Adrenal gland (tissue), 12 donors: ENCODE results near the gene GABRB3. TPM values are rescaled to one million over a fixed set of nuclear protein-coding genes. Genes with fewer than 3 reads are reported as not detected.

Experiments
- DNase-seq, 7 donors: peaks; one replicate each; pipeline ENCODE4 v3.0.0-alpha.2; 2019 to 2020
- H3K27ac ChIP-seq, 5 donors: fragments of 200-600 bp; sonication (generic) in 4 of 5; 1 replicate in 3 of 5; 2 replicates in 2 of 5; pipeline versions ENCODE4 v1.5.1 to v1.8.0; 2016 to 2020; ENCODE audit warnings: mild to moderate bottlenecking in 1 of 5
- H3K27me3 ChIP-seq: fragments of 200-600 bp; 2 replicates; pipeline ENCODE4 v1.8.0; 2021
- H3K36me3 ChIP-seq, 2 donors: fragments of 200-600 bp; replicated peaks in 1 of 2; 1 replicate in 1 of 2; 2 replicates in 1 of 2; pipeline versions ENCODE4 v1.5.1 to v1.8.0; 2018 to 2022
- H3K4me1 ChIP-seq, 2 donors: fragments of 200-600 bp; replicated peaks in 1 of 2; 1 replicate in 1 of 2; 2 replicates in 1 of 2; pipeline versions ENCODE4 v1.5.1 to v1.8.0; 2018 to 2021
- H3K4me3 ChIP-seq, 4 donors: fragments of 200-600 bp; sonication (generic) in 3 of 4; one replicate each; pipeline ENCODE4 v1.5.1; 2016 to 2018
- H3K9me3 ChIP-seq, 3 donors: fragments of 200-600 bp; sonication (generic) in 1 of 3; replicated peaks in 1 of 3; 1 replicate in 2 of 3; 2 replicates in 1 of 3; pipeline versions ENCODE4 v1.5.1 to v1.8.0; 2016 to 2021
- CTCF ChIP-seq, 6 experiments: fragments of 450-650 bp in 4 of 6; fragments of 200-600 bp in 2 of 6; sonication (generic) in 1 of 6; IDR thresholded peaks; 1 replicate in 5 of 6; 2 replicates in 1 of 6; pipeline versions ENCODE4 v1.5.1 to v1.8.0; 2016 to 2021; ENCODE audit warnings: antibody characterized with exemption in 6 of 6, mild to moderate bottlenecking in 2 of 6, moderate library complexity in 1 of 6
- POLR2A ChIP-seq, 2 donors: fragments of 450-650 bp; IDR thresholded peaks; one replicate each; pipeline ENCODE4 v1.6.1; 2017; ENCODE audit warnings: antibody characterized with exemption in 2 of 2, mild to moderate bottlenecking in 2 of 2, moderate library complexity in 1 of 2
- WGBS, 4 donors: extraction: QIAGEN DNeasy Blood & Tissue Kit in 2 of 4; methylation state at CpG; one replicate each; pipeline versions ENCODE4 v1.1.5 to v1.1.7; 2013 to 2017; 5-methylcytosine and 5-hydroxymethylcytosine counted together
- intact Hi-C, 2 donors: fragments of 100-400 bp; cut with DNase I; formaldehyde crosslinking; loops; one replicate each; pipeline versions ENCODE4 v1.14.1 to v1.15.0; 2022 to 2023
- polyA plus RNA-seq, 3 donors: library from polyadenylated mRNA; stranded (reverse); fragments of 200-250 nt in 2 of 3; fragments of 350-450 nt in 1 of 3; fragmentation: Illumina TruSeq in 1 of 3; extraction: RNeasy Lipid Tissue Mini Kit (QIAGEN cat#74804) in 1 of 3; gene quantifications; one replicate each; pipeline ENCODE4 v1.2.3, GENCODE V29; 2013 to 2014
- total RNA-seq, 9 donors: library from RNA; depleted of rRNA in 4 of 9; stranded (reverse); fragments of >200 nt in 4 of 9; fragments of 120-200 nt in 1 of 9; fragmentation: NEBNext Ultra II Directional in 1 of 9; extraction: Animal tissue kit (Norgen Biotek cat#: 25700) in 1 of 9; gene quantifications; one replicate each; pipeline versions ENCODE4 v1.1.0 to v1.2.4, GENCODE V29; 2013 to 2023
- donor health status: healthy with polysubstance abuse.
- donor health status: Bipolar disorder and iron deficiency.
- donor health status: DM: yes; HTN: yes; CAD: no.
- donor health status: DM: no; HTN: no; CAD: no.
- donor health status: DM: no; HTN: no; CAD: no.
- donor health status: DM: yes; HTN: yes; CAD: no.

The GABRB3 gene
- total and polyA plus RNA-seq, 12 donors, result 0.95 to 13.3 (median 2.8) TPM

- no peaks in the 10 kb centered on the region for H3K27me3 ChIP-seq
- DNase-seq, result no peak
- TF ChIP-seq CTCF (IDR thresholded peaks at IDR 0.05), result no peak
- TF ChIP-seq POLR2A (IDR thresholded peaks at IDR 0.05), result no peak
- no peaks in the 10 kb centered on the region for H3K4me1 ChIP-seq
- 67 to 75% (median 69%) methylated on average over 5 of the region's 5 CpGs for WGBS, 4 donors
- intact Hi-C loops, result no loop called here
- H3K36me3 ChIP-seq, result no peaks in the 10 kb centered on the region
- H3K27ac ChIP-seq, result no peak overlapping the region
- H3K9me3 ChIP-seq, result no peaks in the 10 kb centered on the region
- no peak overlapping the region for H3K4me3 ChIP-seq
Observed at GRCh38 chr15:26572602-26573350, 200.1 kb downstream of the GABRB3 start.

- Histone ChIP-seq H3K4me1 (no peaks in the 10 kb centered on the region), H3K27ac (no peak overlapping the region), H3K27me3 (no peaks in the 10 kb centered on the region), H3K4me3 (no peak overlapping the region), H3K9me3 (no peaks in the 10 kb centered on the region), H3K36me3 (no peaks in the 10 kb centered on the region)
- 51 to 74% (median 62%) methylated on average over 5 of the region's 5 CpGs for WGBS, 4 donors
- DNase-seq, result no peak
- intact Hi-C loops, result no loop called here
- no peak for TF ChIP-seq CTCF (IDR thresholded peaks at IDR 0.05)
- TF ChIP-seq POLR2A (IDR thresholded peaks at IDR 0.05), result no peak
Observed at GRCh38 chr15:26571346-26571745, 201.5 kb downstream of the GABRB3 start.

- DNase-seq, result no peak
- intact Hi-C loops, result no loop called here
- no peak for TF ChIP-seq CTCF (IDR thresholded peaks at IDR 0.05)
- TF ChIP-seq POLR2A (IDR thresholded peaks at IDR 0.05), result no peak
- Histone ChIP-seq H3K36me3 (no peaks in the 10 kb centered on the region), H3K27me3 (no peaks in the 10 kb centered on the region), H3K4me1 (no peaks in the 10 kb centered on the region), H3K9me3 (no peaks in the 10 kb centered on the region), H3K27ac (no peak overlapping the region), H3K4me3 (no peak overlapping the region)
- 87 to 92% (median 87%) methylated on average over 6 of the region's 6 CpGs for WGBS, 4 donors
Observed at GRCh38 chr15:26565542-26565941, 207.3 kb downstream of the GABRB3 start.

GRCh38 chr15:26564361-26564760 lies 208.5 kb downstream of the GABRB3 start:
- no peak for TF ChIP-seq POLR2A (IDR thresholded peaks at IDR 0.05)
- TF ChIP-seq CTCF (IDR thresholded peaks at IDR 0.05), result no peak
- H3K9me3 ChIP-seq, result no peaks in the 10 kb centered on the region
- no peak overlapping the region for H3K4me3 ChIP-seq
- H3K27ac ChIP-seq, result no peak overlapping the region
- H3K4me1 ChIP-seq, result no peaks in the 10 kb centered on the region
- no peak for DNase-seq
- intact Hi-C loops, result no loop called here
- no peaks in the 10 kb centered on the region for H3K36me3 ChIP-seq
- H3K27me3 ChIP-seq, result no peaks in the 10 kb centered on the region
- WGBS, 4 donors, result 64 to 78% (median 69%) methylated on average over 3 to 6 of the region's 6 CpGs
